ENCODE results near the gene ZNF804B.

ZNF804B gene

DNA sequence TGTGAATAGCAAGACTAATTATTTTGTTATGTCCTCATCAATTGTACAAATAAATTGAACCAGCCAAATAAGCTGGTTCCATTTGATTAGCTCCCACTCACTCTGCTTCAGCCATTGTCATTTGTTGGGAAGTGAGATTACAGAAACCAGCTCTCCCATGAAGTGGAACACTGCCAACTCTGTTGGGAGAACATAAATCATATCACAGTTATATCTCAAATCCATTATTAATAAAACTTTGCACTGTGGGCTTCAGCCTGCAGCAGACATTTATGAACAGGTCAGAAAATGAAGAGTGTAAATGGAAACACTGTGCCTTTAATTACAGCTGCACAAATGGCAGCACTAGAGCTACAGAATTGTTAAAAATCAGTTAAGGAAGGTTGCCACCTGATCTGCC, 82.7 kb downstream of the ZNF804B start:
- DNase-seq: no peak

DNA sequence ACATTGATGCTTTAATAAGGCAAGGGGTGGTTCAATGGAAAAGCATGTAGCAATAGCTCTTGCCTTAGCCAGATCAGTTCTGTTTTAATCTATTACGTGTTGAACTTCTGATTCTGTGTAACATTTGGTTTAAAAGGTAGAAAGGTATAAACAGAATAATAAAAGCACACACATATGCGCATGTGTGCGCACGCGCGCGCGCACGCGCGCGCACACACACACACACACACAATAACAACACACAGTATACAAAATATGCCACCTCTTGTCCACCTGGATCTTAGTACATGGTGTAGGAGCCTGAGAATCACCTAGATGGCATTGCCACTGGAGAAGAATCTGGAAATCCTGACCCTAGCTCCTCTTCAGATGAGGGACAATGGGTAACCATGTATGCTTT, 85.6 kb downstream of the ZNF804B start:
- no peak for DNase-seq

DNA sequence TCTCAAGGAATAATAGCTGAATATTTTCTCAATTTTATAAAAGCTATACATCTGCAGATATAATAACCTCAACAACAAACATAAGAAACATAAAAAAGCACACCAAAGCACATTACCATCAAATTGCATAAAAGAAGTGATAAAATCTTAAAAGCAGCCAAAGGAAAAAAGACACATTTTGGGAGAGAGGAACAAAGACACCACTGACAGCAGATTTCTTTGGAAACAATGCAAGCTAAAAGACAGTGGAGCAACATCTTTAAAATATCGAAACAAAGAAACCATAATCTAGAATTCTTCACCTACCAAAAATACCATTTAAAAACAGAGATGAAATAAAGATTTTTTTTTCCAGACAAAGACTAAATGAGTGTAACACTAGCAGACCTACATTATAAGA, 91.7 kb downstream of the ZNF804B start:
- no peak for DNase-seq

DNA sequence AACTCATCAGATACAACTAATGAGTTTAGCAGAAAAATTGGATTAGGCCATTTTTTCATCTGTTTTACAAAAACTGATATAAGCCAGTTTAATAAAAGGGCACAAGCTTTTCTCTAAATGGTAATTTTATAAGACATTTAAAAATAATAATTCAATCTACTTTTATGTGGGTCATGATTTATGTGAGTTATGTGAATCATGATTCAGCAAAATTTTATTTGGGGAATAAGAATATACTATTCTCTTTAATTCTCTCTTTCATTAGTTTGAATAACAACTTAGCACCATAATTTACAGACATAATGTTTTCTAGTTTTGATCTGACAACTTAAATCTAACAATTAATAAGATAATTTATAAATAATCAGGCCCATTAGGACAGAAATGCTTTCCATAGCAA, 99.8 kb downstream of the ZNF804B start:
- no peak for DNase-seq

DNA sequence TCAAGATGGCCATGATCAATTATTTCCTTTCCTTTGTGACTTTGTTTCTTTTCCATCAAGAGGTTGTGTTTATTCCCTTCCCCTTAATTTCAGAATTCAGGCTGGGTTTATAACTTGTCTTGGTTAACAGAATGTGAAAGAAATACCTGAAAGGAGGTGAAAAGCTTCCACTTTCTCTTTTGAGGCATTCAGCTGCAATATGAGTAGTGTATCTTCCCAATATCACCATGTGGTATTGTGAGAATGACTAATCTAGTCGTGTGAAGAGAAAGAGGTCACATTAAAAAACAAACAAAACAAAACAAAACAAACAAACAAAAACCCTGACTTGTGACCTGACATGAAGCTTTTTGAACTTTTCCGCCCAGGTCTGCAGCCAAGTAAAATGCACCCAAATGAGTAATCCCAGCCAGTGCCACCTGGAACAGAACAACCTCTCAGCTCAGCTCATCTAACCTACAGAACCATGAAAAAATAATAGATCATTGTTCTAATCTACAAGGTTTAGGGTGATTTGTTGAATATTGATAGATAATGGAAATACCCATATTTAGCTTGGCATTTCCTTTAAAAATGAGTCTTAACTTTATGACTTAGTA, 106.9 kb downstream of the ZNF804B start:
- no peak for DNase-seq

DNA sequence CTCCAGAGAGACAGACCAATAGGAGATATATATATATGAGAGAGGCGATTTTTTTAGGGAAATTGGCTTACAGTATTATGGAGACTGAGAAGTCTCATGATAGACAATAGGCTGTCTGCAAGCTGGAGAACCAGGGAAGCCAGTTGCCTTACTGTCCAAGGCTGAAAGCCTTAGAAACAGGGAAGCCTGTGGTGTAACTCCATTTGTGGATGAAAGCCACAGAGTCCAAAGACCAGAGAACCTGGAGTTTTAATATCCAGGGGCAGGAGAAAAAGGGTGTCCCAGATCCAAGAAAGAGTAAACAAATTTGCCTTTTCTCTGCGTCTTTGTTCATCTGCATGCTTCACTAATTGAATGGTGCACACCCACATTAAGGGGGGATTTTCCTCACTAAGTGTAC, 107.7 kb downstream of the ZNF804B start:
- no peak for DNase-seq

DNA sequence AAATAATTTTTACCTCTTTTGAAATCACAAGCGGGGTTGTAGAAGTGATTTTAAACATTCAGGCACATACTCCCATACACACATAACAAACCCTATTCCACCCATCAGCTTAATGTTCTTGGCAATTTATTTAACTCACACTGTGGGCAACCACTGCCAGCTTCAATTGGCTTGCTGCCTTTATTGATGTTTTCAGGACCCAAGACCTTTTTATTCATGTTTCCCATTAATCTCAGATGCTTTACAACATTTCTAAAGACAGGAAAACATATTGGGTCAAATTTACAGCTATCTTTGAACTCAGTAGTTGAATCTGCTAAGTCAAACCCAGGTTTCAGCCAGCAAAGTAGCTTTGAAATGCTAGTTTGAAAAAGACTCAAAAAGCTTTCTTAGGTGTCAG, 109.0 kb downstream of the ZNF804B start:
- DNase-seq: no peak

DNA sequence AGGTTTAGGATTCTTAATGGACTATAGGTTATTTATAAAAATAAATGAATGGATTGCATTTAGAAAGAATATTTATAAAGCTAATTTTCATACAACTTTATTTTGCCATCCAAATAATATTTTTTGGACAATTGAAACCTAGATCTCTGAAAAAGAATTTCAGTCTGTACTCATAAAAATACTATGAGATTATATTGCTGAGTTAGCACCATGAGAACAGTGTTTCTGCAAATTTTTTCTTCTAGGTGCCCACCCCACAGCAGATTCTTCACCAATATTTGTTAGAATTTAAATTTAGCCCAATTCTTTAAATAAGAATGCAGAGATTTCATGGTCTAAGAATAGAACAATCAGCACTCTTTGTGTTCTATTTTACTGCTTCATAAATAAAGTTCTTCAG, 121.6 kb downstream of the ZNF804B start:
- DNase-seq: no peak

DNA sequence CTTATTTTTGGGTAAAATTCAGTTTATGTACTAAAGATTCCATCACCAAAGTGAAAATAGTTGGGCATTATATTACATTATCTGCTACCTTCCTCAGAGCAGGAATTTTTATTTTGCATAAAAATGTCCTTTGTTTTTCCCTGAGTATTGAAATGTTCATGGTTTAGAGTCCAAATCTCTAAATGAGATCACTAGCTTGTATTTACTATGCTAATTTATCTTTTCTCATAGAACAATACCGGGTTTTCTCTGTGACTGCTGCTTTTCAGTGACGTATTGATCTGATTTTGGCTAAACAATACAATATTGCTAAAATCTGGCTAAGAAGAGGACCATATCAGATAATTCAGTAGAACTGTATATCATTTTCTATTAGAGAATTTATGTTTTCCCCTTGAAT, 125.6 kb downstream of the ZNF804B start:
- no peak for DNase-seq

DNA sequence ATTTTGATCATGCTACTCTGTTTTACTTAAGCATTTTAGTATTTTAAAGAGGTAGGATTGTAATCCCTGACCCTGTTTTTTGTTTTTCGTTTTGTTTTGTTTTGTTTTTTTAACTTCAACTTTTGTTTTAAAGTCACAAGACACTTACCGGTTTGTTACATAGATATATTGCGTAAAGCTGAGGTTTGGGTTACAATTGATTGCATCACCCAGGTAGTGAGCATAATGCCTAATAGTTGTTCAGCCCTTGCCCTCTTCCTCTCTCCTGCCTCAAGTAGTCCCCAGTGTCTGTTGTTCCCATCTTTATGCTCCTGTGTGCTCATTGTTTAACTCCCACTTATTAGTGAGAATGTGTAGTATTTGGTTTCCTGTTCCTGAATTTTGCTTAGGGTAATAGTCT, 129.2 kb downstream of the ZNF804B start:
- DNase-seq: no peak

DNA sequence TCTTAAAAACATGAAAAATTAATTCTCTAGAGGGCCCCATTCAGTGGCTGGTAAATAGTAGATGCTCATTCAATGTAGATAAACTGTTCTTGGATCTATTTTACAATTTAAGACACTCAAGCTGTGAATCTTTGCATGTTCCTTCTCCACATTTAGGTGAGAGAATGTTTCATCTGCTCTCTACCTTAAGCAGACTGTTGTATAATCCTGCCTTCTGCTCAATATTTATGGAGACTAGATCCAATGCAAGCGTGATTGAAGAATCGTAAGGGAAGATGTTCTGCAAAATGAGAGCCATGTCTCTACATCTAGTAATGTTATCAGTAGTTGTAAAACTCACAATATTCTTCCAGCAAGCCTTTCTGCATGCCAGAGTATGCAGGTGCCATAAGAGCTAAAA, 151.0 kb downstream of the ZNF804B start:
- DNase-seq: no peak

DNA sequence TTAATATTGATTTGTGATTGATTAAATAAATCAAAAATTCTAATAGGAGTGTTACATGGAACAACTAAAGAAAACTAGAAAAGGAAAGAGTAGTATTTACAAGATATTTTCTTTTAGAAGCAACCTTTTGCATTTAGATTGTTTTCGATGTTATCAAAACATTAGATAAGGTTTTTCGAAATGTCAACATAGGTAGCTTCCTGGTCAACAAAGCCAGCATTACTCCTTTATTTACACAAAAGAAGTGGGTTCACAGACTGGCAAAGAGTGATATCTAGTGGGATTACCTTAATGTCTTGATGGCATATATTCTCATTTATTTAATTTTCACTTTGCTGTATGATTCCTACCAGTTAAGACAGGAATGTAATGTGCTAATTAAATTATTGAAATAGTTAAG, 153.4 kb downstream of the ZNF804B start:
- no peak for DNase-seq

DNA sequence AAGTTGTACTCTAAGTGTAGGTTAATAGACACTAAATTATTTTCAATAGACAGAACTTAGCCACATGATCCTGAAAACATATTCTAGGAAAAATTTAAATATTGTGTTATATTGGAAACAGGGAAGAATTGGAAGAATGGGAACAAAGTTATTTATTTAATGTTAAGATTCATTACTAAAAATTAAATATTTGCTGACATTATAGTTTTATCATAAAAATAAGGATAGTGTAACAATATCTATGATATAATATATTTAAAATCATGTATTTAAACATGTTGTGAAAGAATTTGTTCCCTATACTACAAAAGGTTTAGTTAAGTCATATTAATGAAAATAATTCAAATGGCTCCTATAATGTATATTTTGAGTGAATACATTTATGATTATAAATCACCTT, 156.1 kb downstream of the ZNF804B start:
- DNase-seq: no peak

DNA sequence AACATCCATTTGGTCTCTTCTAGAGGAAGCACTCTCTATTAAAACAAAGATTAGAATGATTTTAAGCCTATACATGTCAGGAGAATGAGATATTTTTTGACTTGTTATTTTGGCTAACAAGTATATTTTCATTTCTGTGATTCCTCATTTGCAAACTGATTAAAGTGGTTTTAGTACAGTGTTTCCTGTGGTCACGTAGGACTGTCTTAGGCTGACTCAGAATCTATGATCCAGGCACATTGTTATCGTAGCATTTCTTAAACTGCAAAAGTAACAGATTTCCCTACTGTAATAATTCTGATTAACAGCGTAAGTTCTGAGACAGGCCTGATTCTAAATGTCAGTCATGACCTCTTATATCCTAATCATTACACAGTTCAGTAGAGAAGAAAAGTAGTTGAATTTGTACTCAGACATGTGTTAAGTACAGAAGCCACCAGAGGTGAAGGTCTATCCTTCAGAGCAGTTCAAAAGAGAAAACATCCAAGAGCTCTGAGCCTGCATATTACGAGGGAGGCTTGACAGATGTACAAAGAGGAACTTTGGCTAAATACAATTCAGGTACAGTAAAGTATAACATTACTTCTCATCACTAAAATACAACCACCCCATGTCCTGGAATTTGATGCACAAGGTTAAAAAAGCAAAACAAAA, 160.1 kb downstream of the ZNF804B start:
- no peak for DNase-seq

DNA sequence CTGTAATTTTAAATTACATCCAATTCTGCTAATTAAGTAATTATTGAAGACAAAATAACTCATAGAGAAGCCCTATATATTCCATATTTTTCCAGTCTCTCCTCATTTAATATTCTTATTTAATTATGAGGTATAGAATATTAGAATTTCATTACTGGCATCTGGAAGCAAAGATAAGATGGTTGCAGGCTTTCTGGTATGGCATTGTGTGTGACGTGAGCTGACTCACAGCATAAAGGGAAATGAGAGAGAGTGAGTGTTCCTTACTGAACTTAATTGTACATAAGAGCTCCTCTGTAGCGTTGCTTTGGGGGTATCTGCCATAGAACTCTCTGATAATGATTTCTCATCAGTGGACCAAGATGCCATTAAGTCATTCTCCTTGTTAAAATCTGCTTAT, 163.4 kb downstream of the ZNF804B start:
- no peak for DNase-seq

DNA sequence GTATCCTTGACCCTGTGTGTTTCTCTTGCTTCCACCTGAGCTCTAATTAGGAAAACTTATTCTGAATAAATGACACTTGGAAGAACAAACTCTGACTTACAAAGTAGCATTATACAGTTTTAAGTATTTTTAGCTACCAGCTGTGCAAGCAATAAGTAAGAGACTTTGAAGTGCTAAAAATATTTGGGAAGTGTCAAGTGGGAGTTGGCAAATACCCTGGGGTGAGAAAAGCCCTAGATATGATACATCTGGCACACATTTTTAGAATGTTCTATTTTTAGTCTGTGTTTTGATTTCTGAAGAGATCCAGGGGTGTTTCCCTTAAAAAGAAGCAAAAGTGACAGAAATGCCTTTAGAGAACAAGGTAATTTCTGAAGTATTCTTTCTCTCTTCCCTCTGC, 168.8 kb downstream of the ZNF804B start:
- no peak for DNase-seq

DNA sequence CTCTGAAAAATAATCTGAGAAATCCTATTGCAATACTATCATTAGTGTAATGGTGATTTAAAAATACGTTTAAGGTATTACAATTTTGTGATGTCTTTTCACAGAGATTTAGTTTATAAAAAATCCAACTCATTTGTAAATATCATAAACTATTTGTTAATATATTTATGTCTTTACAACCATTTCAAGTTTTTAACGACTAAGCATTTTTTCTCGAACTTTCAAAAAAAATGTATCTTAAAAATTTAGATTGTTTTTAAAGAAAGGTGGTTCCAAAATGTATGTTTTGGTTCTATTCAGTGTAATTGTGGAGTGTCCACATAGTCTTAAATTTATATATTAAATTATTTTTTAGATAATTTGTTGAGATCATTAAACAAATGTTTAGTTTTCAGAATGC, 170.2 kb downstream of the ZNF804B start:
- no peak for DNase-seq

DNA sequence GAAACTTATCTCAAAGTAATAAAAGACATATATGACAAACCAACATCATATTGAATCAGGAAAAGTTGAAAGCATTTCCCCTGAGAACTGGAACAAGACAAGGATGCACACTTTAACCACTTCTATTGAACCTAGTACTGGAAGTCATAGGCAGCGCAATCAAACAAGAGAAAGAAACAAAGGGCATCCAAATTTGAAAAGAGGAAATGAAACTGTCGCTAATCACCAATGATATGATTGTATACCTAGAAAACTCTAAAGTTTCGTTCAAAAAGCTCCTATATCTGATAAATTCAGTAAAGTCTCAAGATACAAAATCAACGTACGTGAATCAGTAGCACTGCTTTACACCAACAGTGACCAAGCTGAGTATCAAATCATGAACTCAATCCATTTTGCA, 173.8 kb downstream of the ZNF804B start:
- no peak for DNase-seq

DNA sequence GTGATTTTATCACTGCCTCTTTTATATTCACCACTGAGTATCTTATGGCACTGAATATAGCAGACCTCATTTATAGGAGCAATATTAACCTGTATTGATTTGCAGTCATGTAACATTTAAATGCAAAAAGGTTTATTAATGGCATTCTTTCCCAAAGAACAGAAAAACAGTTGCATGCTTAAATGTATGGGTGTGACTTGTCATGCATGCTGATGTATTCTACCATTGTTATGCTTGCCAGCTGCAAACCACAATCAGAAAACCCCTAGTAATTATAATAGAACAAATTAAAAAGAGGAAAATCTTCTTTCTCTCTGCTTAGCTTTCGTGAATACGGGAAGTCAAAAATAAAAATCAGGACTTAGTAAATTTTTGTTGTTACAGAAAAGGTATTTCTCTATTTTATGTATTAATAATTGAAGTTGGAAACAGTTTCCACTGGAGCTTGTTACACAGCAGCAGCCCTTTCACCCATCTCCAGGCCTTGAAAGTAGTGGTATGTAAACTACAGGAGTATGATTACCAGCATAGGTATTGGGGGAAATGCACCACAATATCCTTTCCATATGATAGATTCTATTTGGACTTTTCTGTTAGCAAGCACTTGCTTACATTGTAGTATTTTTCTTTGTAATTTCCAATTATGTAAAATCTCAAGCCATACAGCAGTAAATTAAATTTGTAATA, 183.5 kb downstream of the ZNF804B start:
- no peak for DNase-seq

DNA sequence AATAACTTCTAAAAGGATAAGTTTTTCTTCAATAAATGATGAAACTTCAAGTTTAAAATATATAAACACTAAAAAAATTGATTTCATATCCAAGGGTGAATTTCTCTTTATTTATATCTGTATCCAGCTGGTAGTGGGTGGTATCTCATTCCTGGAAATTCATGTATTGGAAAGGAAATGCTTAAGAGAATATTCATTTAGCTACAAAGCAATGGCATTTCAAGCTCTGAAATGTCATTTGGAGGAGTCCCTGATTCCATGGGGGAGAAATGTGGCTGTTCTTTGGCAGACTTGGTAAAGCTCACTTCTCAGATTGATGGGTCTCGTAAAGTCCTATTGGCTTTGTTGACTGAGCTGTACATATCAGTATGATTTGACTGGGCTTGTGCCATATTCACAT, 192.3 kb downstream of the ZNF804B start:
- no peak for DNase-seq

DNA sequence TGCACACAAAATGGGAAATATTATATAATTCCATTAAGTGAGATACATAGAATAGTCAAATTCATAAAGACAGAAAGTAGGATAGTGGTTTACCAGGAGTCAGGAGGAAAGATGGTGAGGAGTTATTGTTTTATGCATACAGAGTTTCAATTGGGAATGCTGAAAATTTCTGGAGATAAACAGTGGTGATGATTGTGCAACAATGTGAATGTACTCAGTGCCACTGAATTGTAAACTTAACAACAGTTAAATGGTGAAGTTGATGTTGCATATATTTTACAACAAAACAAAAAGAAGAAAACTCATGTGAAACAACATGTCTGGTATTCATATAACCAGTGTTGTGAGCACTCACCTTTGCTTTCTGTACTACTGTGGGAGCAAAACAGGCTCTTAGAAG, 204.9 kb downstream of the ZNF804B start:
- DNase-seq: no peak

DNA sequence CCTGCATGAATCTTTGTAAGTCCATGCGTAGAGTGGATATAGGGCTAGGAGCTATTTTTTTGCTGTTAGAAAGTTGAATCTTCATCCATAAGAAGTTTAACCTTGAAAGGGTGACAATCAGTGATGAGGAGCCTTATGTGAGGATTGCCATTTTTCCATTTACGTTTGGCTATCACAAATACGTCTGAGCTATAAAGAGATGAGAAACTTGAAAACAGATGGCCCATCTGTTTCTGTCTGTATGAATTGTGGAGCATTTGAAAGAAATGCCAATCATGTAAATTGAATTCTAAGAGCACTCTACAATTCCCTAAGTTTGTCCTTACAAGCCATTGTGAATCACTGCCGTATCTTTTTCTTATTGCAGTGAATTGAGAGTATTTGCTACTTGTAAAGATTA, 205.9 kb downstream of the ZNF804B start:
- DNase-seq: no peak

DNA sequence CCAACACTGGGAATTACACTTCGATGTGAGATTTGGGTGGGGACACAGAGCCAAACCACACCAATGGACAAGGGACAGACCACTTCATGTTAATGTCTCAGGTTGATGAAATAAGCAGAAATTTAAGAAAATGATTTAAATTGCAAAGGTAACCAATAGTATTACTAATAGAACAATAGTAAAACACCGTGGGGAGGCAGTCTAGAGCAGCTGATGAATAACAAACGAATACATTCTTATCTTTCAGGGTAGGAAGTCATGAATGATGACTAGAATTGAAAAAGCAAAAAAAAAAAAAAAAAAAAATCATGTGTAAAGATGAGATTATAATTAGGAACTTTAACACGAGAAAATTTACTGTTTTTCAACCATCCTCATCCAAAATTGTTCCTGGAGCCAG, 207.9 kb downstream of the ZNF804B start:
- DNase-seq: no peak

DNA sequence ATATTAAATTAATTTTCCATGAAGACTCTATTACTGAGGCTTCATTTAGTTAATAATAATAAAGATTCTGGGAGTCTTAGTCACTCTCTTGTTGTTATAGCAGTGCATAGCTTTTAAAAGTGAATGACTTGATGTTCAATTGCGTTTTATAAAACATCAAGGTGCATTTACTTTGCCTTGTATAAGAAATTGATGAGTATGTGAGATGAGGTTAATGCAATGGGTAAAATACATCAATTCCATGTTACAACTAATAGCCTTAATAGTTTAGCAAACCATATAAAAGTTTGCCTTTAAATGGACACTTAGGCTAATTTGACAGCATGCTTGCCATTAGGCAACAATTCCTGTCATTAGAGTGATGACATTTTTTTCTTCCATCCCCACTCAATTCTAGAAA, 209.7 kb downstream of the ZNF804B start:
- DNase-seq: no peak

DNA sequence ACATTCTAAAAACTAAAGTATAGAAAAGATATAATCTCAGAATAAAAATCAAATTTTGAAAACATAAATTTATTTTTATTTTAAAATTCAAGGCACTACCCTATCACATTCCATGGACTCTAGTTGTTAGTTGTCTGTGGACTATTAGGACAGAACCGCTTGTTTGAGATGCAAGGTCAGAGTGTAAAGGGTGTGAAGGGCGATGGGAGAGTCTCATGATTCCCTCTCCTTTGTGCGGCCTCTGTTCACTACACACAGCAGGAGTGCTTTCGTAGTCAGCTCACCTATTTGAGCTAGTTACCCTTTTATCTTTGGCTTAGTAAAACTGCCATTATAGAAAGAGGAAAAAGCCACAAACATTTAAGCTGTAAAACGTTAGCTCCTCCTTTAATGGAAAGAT, 225.8 kb downstream of the ZNF804B start:
- DNase-seq: no peak

All from activated CD4-positive, alpha-beta T cell treated with anti-CD3 and anti-CD28 coated beads, Interleukin-2, amount 50 U/mL, for 4 hours (primary cell).